ES-I3 (cell line): ENCODE measurements around the gene ENO1.
"Not testable (repeated sequence)": the region's sequence is repeated elsewhere in the genome, so short reads cannot be mapped to it uniquely, and the experiment has no call there.

Experiments used
- H3K36me3 ChIP-seq: 2 replicates; pipeline ENCODE4 v1.6.1; 2013; ENCODE audit warnings: mild to moderate bottlenecking, low read length, control low read depth, moderate library complexity; ENCODE audit not compliant: insufficient read depth
- H3K4me1 ChIP-seq: 2 replicates; pipeline ENCODE4 v1.6.1; 2013; ENCODE audit warnings: mild to moderate bottlenecking, control low read depth, low read length; ENCODE audit not compliant: insufficient read depth
- H3K9ac ChIP-seq: 2 replicates; pipeline ENCODE4 v1.6.1; 2013; ENCODE audit warnings: low read depth, mild to moderate bottlenecking, low read length, moderate library complexity
- H3K9me3 ChIP-seq: 2 replicates; pipeline ENCODE4 v1.6.1; 2013; ENCODE audit warnings: mild to moderate bottlenecking, low read length, moderate library complexity; ENCODE audit not compliant: control insufficient read depth, insufficient read depth

ENO1 gene

GRCh38 chr1:8856689-8857412, 21.6 kb downstream of the ENO1 start:
- Histone ChIP-seq H3K36me3 (peaks cover 27% of the 10 kb centered on the region), H3K9me3 (no peaks in the 10 kb centered on the region), H3K4me1 (peaks cover 11% of the 10 kb centered on the region; the same call in 1 of the 2 replicates), H3K9ac (no peak overlapping the region)

DNA sequence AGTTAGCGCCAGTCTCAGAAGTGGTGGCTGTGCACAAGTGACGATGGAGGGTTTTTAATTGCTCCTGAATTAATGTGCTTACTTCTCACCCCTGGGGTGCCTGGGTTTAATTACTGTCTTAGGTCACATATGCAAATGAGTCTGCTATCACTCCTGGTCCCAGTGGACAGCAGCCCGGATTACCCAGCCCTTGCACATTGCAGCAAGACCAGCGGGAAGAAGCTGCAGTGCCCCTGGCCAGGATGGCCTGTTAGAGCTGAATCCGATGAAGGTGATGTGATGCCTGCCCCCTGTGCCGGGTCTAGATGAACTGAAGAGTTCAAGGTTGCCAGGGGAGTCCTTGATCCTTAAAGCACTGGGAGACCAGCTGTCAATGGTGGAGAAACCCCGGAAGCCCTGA, 24.2 kb downstream of the ENO1 start:
- peaks cover 9% of the 10 kb centered on the region; the same call in 1 of the 2 replicates for H3K36me3 ChIP-seq
- H3K9me3 ChIP-seq = no peaks in the 10 kb centered on the region
- peaks cover 11% of the 10 kb centered on the region; the same call in 1 of the 2 replicates for H3K4me1 ChIP-seq
- H3K9ac ChIP-seq = no peak overlapping the region

GRCh38 chr1:8851060-8851459, 27.4 kb downstream of the ENO1 start:
- H3K9ac ChIP-seq = no peak overlapping the region
- no peaks in the 10 kb centered on the region for H3K36me3 ChIP-seq
- H3K4me1 ChIP-seq = no peaks in the 10 kb centered on the region; the same call in 1 of the 2 replicates
- no peaks in the 10 kb centered on the region for H3K9me3 ChIP-seq

- no peaks in the 10 kb centered on the region; the same call in 1 of the 2 replicates for H3K4me1 ChIP-seq
Measured at GRCh38 chr1:8848663-8849386, 29.7 kb downstream of the ENO1 start.

DNA sequence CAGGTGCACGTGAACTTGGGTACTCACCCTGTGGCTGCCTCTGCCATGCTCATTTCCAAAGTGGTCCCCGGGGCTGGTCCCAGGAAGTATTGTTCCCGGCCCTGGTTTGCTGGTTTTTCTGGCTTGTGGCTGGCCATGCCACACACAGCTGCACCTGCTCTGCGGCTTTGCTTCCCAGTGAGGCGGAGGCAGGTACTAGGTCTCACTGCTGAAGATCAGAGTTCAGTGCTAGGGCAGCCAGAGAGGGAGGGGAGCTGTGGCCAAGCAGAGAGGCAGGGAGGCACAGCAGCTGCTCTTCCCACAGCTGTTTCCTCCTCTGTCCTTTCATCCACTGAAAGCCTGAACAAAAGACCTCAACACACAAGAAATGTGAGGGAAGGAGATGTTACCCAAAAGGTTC, 30.5 kb downstream of the ENO1 start:
- Histone ChIP-seq H3K9me3 (no peaks in the 10 kb centered on the region), H3K4me1 (no peaks in the 10 kb centered on the region; the same call in 1 of the 2 replicates), H3K36me3 (no peaks in the 10 kb centered on the region), H3K9ac (no peak overlapping the region)

More at GRCh38 chr1:8848663-8849386, 29.7 kb downstream of the ENO1 start:
- H3K9ac ChIP-seq = no peak overlapping the region
- no peaks in the 10 kb centered on the region for H3K36me3 ChIP-seq
- H3K9me3 ChIP-seq = no peaks in the 10 kb centered on the region

DNA sequence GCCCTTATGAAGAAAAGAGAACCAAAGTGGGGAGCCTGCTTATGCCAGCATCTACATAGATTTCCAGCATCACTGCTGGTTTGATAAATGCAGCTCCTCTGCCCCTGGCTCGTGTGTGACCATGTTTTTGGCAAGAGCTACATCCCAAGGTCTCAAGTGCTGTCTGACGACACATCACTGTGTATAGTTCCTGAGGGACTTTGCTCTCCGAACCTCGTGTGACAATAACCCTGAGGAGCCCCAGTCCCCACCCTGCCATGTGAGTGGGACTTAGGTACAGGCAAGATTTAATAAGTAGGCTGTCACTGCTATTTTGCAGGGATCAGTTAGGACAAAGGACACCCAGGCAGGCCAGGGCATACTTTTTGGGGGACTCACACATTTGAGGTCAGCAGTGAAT, 32.2 kb downstream of the ENO1 start:
- Histone ChIP-seq H3K4me1 (no peaks in the 10 kb centered on the region; the same call in 1 of the 2 replicates), H3K9me3 (no peaks in the 10 kb centered on the region), H3K9ac (no peak overlapping the region), H3K36me3 (no peaks in the 10 kb centered on the region)

GRCh38 chr1:8845104-8846097, 33.1 kb downstream of the ENO1 start:
- no peaks in the 10 kb centered on the region; the same call in 1 of the 2 replicates for H3K4me1 ChIP-seq

GRCh38 chr1:8844501-8845006, 33.9 kb downstream of the ENO1 start:
- Histone ChIP-seq H3K9ac (no peak overlapping the region), H3K4me1 (no peaks in the 10 kb centered on the region; the same call in 1 of the 2 replicates), H3K36me3 (no peaks in the 10 kb centered on the region), H3K9me3 (no peaks in the 10 kb centered on the region)

More at GRCh38 chr1:8845104-8846097, 33.1 kb downstream of the ENO1 start:
- H3K9me3 ChIP-seq = no peaks in the 10 kb centered on the region
- H3K9ac ChIP-seq = no peak overlapping the region
- H3K36me3 ChIP-seq = no peaks in the 10 kb centered on the region

DNA sequence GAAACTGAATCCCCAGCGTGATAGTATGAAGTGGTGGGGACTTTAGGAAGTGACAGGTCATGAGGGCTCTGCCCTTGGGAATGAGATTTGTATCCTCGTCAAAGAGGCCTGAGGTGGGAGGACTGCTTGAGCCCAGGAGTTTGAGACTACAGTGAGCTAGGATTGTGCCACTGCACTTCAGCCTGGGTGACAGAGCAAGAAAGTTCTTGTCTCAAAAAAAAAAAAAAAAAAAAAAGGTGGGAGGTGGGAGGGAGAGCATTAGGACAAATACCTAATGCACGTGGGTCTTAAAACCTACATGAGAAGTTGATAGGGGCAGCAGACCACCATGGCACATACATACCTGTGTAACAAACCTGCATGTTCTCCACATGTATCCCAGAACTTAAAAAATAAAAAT, 37.1 kb downstream of the ENO1 start:
- H3K4me1 ChIP-seq = no peaks in the 10 kb centered on the region
- H3K36me3 ChIP-seq = no peaks in the 10 kb centered on the region
- H3K9me3 ChIP-seq = no peaks in the 10 kb centered on the region
- H3K9ac ChIP-seq = no peak overlapping the region

DNA sequence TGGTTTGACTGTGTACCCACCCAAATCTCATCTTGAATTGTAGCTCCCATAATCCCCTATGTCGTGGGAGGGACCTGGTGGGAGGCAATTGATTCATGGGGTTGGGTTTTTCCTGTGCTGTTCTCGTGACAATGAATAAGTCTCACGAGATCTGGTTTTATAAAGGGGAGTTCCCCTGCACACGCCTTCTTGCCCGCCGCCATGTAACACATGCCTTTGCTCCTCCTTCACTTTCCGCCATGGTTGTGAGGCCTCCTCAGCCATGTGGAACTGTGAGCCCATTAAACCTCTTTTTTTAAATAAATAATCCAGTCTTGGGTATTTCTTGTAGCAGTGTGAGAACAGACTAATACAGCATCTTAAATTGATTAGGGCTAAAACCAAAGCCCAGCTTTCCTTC, 38.5 kb downstream of the ENO1 start:
- no peaks in the 10 kb centered on the region for H3K9me3 ChIP-seq
- H3K36me3 ChIP-seq = no peaks in the 10 kb centered on the region
- no peaks in the 10 kb centered on the region for H3K4me1 ChIP-seq
- H3K9ac ChIP-seq = no peak overlapping the region

DNA sequence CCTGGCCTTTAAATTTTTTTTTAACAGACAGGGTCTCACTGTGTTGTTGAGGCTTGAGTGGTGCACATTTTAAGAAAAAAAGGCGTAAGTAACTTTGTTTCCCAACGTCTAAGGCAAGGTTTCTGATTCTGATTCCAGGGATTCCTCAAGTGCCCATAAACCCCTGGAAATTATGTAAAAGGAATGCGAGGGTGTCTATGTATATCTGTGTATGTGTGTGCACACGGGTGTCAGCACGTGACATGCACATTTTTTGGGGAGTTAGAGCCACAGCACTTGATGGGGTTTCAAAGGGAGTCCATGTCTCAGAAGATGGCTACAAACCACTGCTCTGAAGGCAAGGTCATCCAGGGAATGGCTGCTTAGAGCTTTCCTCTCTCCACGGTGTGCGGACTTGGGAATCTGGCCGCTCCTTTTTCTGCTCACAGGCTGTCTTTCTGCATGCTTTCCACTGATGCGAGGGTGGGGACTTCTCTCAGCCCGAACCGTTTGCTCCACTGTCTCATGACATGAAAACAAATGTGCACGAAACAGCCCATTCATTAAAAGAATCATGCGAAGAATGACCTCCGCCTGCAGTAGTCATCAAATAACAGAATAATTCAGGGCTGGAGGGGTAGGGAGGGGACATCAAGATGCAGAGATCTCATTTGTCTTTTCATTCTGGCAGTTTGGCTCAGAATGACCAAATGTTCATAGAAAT, 42.4 kb downstream of the ENO1 start:
- Histone ChIP-seq H3K9me3 (no peaks in the 10 kb centered on the region), H3K36me3 (no peaks in the 10 kb centered on the region), H3K9ac (no peak overlapping the region), H3K4me1 (no peaks in the 10 kb centered on the region)

DNA sequence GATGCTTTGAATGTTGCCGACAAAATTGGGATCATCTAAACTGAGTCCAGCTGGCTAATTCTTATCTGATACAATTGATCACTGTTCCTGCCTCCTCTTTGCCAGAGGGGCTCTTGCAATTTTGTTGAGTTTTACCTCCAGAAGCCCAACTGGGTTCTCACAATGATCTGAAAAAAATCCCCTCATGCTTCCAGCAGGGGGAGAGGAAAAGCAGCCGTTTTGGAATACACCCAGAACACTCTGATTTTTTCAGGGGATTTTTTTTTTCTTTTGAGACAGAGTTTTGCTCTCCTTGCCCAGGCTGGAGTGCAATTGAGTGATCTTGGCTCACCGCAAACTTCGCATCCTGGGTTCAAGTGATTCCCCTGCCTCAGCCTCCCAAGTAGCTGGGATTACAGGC, 47.1 kb downstream of the ENO1 start:
- Histone ChIP-seq H3K4me1 (no peaks in the 10 kb centered on the region), H3K36me3 (no peaks in the 10 kb centered on the region), H3K9ac (no peak overlapping the region), H3K9me3 (no peaks in the 10 kb centered on the region)

DNA sequence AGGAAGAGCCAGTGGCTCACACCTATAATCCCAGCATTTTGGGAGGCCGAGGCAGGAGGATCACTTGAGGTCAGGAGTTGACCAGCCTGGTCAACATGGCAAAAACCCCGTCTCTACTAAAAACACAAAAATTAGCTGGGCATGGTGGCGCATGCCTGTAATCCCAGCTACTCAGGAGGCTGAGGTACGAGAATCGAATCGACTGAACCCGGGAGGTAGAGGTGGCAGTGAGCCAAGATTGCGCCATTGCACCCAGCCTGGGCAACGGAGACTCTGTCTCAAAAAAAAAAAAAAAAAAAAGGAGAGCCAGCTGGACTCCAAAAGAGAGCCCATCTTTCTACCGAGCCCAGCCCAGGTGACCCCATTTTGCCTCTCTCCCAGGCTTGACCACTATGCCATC, 47.8 kb downstream of the ENO1 start:
- not testable (repeated sequence) for H3K4me1 ChIP-seq, H3K36me3 ChIP-seq, H3K9ac ChIP-seq, H3K9me3 ChIP-seq
